Epithelial cell of prostate (primary cell): ENCODE measurements around the gene SDF4.

Experiments used
- DNase-seq: peaks from one replicate; pipeline ENCODE4 v3.0.0-alpha.2; 2011; ENCODE audit warnings: low read depth, low spot score
- H3K27ac ChIP-seq: fragments of 450-650 bp; 2 replicates; pipeline ENCODE4 v1.5.1; 2017; ENCODE audit warnings: mild to moderate bottlenecking

SDF4 gene

GRCh38 chr1:1216770-1217620, 14.8 kb downstream of the SDF4 start:
- H3K27ac ChIP-seq: no peak overlapping the region
- no peak for DNase-seq

DNA sequence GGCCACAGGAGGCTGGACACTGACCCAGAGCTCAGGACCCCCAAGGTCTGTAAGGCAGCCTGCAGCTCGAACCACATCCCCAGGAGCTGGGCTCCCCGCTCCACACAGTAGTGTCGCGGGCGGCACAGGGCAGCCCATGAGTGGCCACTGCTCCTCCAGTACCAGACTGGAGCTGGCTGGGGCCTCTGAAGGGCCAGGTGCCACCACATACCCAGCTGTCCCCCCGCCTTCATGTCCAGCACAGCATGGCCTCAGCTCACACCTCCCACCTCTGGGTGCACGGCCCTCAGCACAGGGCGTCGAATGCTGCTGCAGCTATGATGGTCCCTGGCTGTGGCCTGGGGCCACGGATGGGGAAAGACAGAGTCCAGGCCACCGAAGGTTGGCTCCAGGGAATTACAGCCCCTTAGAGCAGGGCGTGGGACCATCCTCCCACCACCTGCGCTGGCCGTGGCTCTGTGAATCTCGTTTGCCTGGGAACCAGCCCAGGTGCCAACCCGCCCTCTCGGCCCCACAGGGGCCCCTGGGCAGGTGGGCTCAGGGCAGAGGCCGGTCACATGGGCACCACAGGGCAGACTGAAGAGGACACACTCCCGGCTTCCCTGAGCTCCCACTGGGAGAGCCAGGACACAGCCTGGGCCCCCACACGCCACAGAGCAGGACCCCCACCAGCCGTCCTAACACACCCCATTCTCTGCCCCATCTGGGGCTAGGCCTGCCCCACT, 15.8 kb downstream of the SDF4 start:
- H3K27ac ChIP-seq: no peak overlapping the region
- no peak for DNase-seq

DNA sequence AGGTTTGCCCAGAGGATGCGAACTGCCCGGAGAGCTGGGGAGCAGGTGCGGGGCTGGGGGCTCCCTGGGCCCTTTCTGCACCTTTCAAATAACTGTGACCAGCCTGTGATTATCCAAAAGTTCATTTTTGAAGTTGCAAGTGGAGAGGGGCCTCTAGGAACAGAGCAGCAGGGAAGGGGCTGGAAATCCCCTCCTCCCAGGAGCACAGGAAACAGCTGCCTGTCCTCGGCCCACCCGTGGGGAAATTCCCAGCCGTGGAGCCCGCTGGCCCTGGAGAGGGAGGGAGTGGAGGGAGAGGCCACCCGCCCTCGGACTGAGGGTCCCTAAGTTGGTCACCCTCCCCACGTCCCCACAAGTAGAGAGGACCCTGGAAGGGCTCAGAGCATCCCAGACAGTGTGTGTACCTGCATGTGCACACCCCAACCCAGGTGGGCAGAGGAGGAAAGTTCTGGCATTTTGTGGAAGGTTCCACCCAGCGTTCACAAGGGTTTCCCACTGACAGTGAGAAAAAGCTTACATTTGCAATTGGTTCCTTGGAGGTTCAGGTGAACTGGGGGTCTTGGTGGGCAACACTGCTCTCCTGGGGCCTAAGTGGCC, 16.6 kb downstream of the SDF4 start:
- no peak overlapping the region for H3K27ac ChIP-seq
- DNase-seq: no peak

DNA sequence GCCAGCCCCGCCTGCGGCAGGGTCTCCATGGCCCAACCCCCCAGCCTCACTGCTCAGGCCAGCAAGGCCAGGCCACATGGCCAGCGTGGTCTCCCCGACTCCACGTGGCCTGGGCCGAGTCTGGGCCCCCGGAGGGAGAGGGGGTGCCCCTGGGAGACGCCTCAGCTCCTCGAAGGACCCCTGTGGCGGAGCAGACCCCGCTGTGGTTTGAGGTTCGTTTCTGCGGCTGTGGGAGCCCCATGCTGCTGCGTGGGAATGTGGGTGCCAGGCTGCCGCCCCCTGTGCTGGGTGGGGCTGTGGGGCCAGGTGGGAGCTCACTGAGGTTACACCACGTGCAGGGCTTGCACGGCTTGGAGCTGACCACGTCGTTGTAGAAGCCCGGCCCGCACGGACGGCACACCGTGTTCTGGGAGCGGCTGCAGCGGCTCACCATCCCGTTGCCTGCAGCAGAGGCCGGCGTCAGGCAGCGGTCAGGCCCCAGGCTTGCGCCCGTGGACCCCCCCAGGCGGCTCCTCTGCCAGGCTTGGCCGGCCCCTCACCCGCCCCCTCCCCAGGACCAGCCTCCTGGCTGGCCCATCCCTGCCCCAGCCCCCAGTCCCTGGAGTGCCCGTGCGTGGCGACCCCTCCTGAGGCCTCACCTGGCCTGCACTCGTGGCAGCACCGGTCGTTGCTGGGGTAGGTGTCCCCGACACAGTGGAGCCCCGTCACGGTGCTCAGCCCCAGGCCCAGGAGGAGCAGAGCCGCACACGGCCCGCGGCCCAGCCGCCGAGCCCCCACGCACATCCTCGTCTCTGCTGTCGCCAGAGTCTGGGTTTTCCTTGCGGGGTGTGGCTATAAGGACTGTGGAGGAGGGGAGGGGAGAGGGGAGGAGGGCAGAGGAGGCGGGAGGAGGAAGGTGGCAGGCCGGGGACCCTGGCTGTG, 18.2 kb downstream of the SDF4 start, which contains the start of gene TNFRSF4:
TNFRSF4 (minus strand) TSS at position 809 of the 921 bp plus-strand sequence; CDS start at position 783, 26 bp downstream.
- no peak within 1 kb of the TSS for H3K27ac ChIP-seq
- DNase-seq: no peak

GRCh38 chr1:1212780-1213344, 18.9 kb downstream of the SDF4 start:
- no peak overlapping the region for H3K27ac ChIP-seq
- DNase-seq: no peak

GRCh38 chr1:1211541-1212441, 20.0 kb downstream of the SDF4 start:
- no peak for DNase-seq
- H3K27ac ChIP-seq: no peak overlapping the region

DNA sequence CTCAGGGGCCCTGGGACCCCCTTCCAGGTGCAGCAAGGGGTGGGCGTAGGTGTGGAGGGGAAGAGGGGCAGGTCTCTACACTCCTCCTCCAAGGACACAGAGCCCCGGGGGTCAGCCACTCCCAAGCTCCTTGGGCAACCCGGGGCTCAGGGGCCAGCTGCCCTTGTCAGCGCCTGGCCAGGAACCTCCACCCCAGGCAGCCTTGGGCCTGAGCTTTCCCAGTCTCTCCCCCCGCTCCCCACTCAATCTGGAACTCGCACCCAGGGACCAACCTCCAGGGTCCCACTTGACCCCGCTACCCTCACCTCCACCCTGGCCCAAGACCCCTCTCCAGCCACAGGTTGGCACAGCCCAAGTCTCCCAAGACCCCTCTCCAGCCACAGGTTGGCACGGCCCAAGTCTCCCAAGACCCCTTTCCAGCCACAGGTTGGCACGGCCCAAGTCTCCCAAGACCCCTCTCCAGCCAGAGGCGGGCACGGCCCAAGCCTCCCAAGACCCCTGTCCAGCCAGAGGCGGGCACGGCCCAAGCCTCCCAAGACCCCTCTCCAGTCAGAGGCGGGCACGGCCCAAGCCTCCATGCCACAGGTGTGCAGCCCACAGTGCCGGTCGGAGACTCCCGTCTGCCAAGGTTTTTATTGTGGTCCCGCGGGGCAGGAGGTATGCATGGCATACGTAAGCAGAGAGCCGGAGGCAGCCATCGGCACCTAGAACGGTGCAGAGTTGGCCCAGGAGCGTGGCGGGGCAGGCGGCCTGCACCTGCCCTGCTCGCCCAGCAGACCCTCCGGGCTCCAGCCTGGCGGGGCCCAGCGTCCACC, 20.9 kb downstream of the SDF4 start:
- DNase-seq: no peak
- H3K27ac ChIP-seq: no peak overlapping the region

DNA sequence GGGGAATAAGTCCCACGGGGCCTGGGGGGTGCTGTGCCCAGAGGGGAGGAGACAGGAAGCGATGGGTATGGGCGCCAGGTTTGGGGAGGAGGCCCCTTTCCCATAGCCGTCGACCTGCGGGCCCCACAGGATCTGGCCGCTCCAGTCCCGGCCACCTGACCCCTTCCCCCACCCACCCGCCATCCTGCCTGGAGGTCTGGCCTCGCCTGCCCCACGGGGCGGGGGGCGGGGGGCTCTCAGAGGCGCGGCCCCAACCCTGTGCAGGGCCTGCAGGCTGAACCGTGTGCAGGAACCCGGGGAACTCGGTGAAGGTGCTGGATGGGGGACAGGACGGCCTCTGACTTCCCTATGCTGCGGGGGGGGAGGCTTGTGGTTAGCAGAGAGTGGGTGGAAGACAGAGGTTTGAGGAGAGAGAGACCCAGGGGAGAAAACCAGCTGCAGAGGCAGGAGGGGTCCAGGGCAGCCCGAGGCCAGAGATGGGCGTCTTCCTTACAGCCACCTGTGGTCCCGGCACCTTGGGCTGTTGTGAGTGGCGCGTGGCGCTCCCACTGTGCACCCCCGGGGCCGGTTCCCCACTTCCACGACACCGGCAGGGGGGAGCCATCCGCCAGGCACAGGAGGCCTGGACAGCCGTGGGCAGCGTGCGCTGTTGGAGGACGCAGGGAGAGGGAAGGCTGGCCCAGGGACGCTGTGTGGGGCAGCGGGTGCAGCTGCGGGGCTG, 22.9 kb downstream of the SDF4 start:
- DNase-seq: no peak
- no peak overlapping the region for H3K27ac ChIP-seq

GRCh38 chr1:1207571-1207892, 24.3 kb downstream of the SDF4 start:
- H3K27ac ChIP-seq: no peak overlapping the region
- DNase-seq: no peak

DNA sequence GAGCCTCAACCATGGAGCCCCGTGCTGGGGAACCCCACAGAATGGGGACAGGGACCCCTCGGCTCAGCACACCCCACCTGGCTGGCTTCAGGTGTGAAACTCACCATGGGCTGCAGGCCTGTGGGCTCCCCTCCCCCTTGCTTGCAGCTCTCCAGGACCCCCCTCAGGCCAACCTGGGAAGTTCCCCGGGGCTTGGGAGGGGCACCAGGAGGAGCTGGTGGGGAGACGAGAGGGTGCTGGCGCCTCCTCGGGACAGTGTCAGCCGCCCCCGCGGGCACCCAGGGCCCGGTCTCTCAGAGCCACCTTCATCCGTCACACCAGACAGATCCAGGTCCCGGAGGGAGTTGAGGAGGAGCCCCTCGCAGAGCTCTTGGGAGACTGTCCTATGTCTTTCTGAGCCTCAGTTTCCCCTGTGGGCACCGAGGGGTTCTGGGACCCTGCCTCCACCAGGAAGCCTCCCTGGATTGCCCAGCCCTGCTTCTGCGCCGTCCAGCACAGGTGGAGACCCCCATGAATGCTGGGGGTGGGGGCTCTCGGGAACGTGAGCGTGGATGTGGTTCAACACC, 24.8 kb downstream of the SDF4 start:
- no peak for DNase-seq
- no peak overlapping the region for H3K27ac ChIP-seq

- no peak within 1 kb of the TSS for H3K27ac ChIP-seq
- no peak for DNase-seq
Measured at GRCh38 chr1:1206376-1206965, 25.3 kb downstream of the SDF4 start, which contains the start of gene TNFRSF18. Gene TNFRSF18 (minus strand): TSS chr1:1206592. CDS start chr1:1206571, 21 bp downstream.

DNA sequence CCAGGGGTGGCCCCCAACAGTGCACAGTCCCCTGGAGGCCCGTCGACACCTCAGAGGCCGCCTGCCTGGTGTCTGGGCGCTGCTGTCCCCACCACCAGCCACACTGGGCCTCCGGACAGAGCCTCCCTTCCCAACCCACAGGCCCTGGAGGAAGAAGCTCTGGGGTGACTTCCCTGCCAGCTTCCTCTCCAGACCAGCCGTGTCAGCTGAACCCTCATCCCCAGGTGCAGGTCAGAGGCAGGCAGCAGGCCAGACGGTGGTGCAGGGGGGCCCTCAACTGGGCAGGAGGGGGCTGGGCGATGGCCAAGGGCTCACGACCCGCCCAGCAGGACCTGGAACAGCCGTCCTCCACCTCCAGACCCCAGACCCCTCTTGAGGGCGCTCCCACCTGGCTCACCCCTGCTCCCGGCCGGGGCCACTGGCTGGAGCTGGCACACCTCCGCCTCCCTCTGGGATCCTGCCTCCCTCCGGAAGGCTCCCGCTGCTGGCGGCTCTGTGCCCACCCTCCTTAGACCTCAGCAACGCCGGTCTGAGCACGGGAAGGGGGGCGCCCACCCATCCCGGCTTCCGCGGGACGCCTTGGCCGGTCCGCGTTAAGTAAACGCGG, 25.9 kb downstream of the SDF4 start:
- H3K27ac ChIP-seq: no peak overlapping the region

GRCh38 chr1:1204998-1205768, 26.6 kb downstream of the SDF4 start:
- DNase-seq: no peak
- H3K27ac ChIP-seq: no peak overlapping the region

More for the DNA sequence above, 25.9 kb downstream of the SDF4 start:
- DNase-seq: no peak

GRCh38 chr1:1204425-1204920, 27.3 kb downstream of the SDF4 start:
- no peak for DNase-seq
- H3K27ac ChIP-seq: no peak overlapping the region
